GM12874 (cell line): Measurements from ENCODE around the gene PRCP.
A peak's percentile ranks its signal among the peaks of the same experiment; 100 is the strongest.

Experiments
- TF ChIP-seq, protein P1 (sequence below): IDR thresholded peaks from 2 replicates; pipeline ENCODE4 v1.5.1; 2011; ENCODE audit warnings: low read depth, mild to moderate bottlenecking, control low read depth, low read length, moderate library complexity; ENCODE audit not compliant: insufficient read depth

Gene PRCP

GRCh38 chr11:82936261-82936660 is 36.0 kb upstream of the PRCP start:
- TF ChIP-seq, protein P1, sequence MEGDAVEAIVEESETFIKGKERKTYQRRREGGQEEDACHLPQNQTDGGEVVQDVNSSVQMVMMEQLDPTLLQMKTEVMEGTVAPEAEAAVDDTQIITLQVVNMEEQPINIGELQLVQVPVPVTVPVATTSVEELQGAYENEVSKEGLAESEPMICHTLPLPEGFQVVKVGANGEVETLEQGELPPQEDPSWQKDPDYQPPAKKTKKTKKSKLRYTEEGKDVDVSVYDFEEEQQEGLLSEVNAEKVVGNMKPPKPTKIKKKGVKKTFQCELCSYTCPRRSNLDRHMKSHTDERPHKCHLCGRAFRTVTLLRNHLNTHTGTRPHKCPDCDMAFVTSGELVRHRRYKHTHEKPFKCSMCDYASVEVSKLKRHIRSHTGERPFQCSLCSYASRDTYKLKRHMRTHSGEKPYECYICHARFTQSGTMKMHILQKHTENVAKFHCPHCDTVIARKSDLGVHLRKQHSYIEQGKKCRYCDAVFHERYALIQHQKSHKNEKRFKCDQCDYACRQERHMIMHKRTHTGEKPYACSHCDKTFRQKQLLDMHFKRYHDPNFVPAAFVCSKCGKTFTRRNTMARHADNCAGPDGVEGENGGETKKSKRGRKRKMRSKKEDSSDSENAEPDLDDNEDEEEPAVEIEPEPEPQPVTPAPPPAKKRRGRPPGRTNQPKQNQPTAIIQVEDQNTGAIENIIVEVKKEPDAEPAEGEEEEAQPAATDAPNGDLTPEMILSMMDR: no peak

DNA sequence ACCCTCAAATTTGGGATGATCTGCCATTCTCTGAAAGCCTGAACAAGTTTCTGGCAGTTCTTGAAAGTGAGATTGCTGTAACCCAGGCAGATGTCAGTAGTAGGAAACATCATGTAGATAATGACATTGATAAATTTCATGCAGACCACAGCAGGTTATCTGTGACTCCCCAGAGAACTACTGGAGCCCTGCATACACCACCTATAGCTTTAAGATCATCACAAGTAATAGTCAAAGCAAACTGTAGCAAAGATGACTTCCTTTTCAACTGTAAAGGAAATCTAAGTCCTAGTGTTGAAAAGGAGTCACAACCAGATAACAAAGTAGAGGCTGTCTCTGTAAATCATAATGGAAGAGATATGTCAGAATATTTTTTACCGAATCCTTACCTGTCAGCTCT is 32.3 kb upstream of the PRCP start:
- TF ChIP-seq, protein P1: no peak

GRCh38 chr11:82930734-82931133 is 30.5 kb upstream of the PRCP start:
- TF ChIP-seq, protein P1: no peak

GRCh38 chr11:82930229-82930628 is 30.0 kb upstream of the PRCP start:
- TF ChIP-seq, protein P1: no peak

DNA sequence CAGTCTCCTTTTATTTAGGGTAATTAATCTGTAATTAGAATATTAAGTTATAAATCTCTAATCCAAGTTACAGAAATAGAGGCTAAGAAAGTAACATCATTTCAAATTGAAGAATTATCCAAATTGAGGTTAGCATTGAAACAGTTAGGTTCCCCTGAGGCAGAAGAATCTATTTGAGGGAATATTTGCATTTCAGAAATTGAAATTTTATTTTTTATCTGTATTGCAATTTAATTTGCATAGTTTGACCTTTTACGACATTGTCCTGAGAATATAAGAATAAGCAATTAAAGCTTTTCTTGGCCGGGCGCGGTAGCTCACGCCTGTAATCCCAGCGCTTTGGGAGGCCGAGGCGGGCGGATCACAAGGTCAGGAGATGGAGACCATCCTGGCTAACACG is 28.9 kb upstream of the PRCP start:
- TF ChIP-seq, protein P1: no peak

DNA sequence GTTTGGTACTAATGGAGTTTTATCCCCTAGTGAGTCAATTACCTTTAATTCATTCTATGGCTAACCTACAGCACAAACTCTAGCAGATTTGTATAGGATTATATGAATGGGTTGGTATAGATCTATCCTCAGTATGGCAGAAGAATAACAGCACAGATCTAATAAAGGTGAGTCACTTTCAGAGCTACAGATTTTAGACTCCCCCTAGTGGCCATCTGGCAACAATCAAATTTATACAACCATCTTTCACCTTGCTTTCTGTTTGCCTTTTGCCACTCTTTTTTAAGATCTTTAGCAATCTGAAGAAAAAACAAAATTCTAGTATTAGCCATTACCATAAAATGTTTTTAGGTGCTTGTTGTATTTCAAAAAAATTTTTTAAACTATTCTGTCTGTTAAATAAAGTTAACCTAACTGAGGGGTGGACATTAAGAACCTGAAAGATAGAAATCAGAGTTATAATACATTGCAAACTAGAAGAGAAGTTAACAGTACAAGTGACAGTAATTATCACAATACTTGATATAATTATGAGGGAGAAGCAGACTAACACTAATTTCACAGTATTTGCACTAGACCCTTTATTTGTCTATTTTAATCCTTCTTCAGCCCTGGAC is 27.1 kb upstream of the PRCP start:
- TF ChIP-seq, protein P1: peak; percentile 67

DNA sequence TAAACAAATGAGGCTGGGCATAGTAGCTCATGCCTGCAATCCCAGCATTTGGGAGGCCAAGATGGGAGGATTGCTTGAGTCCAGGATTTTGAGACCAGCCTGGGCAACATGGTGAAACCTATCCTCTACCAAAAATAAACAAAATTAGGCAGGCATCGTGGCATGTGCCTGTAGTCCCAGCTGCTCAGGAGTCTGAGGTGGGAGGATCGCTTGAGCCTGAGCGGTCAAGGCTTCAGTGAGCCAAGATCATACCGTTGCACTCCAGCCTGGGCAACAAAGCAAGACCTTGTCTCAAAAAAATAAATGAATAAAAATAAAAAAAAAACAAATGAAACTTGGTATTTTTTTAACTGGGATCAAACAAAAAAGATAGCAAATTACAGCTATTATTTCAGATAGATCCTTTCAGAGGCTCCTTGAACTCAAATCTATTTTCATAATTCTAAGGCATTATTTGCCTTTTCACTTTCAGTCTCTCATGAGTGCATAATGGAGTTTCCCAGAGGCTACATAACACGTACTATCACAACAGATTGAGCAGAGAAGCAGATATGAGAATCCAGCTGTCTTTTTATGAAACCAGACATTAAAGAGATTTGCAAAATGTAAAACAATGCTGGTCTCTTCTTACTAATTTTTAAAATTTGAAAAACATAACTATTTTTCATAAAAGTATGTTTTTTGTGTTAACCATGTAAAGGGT is 24.4 kb upstream of the PRCP start:
- TF ChIP-seq, protein P1: no peak
